T1000 (cell line): ENCODE results near the gene HIKESHI.
A peak's percentile ranks its signal among the peaks of the same experiment; 100 is the strongest.
"Not testable (repeated sequence)": the region's sequence is repeated elsewhere in the genome, so short reads cannot be mapped to it uniquely, and the experiment has no call there.

Experiments
- DNase-seq: peaks from one replicate; lab custom pipeline; 2025; ENCODE audit warnings: mixed read lengths; lab: John Stamatoyannopoulos, UW

HIKESHI gene, protein sequence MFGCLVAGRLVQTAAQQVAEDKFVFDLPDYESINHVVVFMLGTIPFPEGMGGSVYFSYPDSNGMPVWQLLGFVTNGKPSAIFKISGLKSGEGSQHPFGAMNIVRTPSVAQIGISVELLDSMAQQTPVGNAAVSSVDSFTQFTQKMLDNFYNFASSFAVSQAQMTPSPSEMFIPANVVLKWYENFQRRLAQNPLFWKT

DNA sequence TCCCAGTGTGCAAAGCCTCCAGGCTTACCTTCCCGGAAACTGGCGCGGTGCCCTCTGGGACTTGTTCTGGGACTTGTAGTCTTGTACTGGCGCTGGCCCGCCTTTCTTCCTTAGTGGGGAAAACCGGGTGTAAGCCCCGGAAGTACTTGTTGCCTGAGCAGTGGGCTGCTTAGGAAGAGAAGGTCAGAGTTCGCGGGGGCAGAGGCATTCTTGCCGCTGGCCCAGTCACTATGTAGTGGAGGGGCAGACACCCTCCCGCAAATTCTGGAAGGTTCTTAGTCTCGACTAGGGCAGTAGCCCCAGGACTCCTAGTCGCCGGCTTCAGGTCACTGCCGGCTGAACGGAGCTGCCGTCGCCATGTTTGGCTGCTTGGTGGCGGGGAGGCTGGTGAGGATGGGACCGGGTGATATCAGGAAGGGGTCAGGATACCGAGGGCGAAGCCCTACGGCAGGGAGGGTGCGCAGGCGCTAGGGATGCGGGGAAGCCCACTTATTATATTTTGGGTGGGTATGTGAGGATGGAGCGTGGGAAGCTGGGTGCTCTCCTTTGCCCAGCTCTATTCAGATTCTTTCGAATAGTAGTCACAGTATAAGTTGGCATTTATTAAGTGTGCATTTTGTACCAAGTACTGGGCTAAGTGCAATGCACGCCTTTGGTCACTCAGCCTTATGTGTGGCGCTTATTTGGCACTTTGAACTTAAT is at the start of gene HIKESHI:
TSS of gene HIKESHI (plus strand) at position 149 of the 702 bp plus-strand sequence. CDS start at position 358, 209 bp downstream.
- DNase-seq = peak; percentile 80

DNA sequence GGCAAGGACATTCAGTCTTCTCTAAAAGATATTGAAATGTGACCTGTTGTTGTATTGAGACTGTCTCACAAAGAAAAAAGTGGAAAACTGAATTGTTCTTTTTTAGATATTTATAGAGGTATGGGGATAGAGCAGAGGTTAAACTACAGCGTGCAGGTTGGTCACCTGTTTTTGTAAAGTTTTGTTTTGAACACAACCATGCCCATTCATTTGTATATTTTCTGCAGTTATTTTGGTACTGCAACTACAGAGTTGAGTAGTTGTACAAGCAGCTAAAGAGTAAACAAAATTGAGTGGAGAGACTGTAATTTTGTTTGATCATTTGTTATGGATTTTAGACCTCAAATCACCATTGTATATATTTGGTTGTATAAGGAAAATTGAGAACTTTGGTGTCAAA is 46.1 kb upstream of the HIKESHI start:
- no peak for DNase-seq

DNA sequence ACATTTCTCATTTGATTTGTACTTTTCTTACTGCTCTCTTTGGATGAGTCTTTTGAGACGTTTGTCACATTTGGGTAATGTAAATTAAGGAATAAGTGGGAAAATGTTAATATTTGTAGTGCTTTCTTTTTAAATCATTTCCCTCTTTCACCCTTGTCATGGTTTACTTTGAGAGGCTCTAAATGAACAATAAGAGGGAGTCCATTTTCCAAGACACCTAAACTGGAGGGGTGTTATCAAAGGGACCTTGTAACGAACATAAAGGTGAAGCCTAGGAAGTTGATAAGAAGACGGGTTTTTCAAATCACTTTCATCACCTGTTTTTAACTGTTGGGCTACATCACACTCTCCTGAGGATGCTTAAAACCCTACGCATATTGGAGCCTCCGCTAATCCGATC is 45.4 kb upstream of the HIKESHI start:
- no peak for DNase-seq

DNA sequence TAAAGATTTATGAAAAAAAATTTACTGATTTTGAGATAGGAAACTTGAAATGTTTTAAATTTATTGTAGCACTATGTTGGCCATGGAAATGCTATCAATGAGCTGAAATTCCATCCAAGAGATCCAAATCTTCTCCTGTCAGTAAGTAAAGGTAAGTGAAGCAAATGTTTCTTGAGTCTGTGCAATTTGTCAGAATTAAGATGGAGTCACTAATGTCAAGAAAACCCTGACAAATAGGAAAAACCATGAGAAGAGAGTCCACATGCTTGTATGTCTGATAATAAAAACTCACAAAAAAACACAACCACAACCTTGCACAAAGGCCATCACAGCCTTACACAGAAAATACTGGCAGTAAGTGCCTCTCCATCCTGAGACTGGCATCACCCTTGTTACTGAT is 44.6 kb upstream of the HIKESHI start:
- DNase-seq = no peak

DNA sequence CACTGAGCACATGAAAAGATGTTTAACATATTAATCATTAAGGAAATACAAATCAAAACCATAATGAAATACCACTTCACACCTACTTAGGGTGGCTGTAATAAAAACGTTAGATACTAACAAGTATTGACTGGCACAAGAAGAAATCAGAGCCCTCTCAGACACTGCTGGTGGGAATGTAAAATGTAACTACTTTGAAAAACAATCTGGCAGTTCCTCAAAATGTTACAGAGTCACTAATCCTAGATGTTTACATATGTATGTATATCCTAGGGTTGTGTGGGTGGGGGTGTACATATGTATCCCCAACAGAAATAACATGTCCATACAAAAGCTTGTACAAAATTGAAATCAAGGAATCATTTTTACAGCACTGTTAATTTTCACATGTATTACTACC is 42.3 kb upstream of the HIKESHI start:
- no peak for DNase-seq

DNA sequence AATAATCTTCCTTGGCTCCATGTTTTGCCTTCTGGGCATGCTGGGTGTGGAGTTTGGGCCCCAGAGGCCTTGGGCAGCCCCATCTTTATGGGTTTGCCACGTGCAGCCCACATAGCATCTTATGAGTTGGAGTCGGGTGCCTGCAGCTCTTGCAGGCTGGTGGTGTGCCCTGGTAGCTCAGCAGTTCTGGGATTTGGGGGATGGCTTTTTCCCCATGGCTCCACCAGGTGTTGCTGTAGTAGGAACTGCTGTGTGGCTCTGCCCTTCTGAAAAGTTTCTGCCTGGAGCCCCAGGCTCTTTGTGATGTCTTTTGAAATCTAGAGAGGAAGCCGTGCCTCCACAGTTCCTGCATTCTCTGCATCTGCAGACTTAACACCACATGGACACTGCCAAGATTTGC is 40.7 kb upstream of the HIKESHI start:
- no peak for DNase-seq

DNA sequence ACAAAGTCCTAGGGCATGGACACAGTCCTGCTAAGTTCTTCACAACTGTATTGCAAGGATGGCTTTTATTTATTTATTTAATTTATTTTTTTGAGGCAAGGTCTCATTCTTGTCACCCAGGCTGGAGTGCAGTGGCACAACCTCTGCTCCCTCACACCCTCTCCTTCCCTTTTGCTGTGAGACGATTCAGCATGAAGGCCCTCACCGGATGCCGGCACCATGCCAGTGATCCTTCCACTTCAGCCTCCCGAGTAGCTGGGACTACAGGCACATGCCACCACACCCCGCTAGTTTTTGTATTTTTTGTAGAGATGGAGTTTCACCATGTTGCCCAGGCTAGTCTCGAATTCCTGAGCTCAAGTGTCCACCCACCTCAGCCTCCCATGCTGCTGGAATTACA is 39.7 kb upstream of the HIKESHI start:
- no peak for DNase-seq

DNA sequence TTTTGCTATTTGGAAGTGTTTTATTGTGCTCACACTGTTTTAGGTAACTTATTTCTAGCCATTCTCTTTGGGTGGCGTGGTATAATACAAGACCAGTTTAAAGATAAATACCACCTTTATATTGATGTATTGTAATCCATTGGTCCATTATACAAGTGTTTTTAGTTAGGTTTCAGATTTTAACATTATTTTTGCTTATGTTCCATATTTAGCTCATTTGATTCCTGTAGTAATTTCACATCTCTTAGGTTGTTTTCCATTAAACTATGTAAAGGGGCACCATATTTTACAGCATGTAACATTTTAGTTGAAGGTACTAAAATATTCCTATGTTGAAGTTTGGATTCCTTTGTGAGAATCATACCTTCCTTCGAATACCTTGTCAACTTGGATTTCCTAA is 37.4 kb upstream of the HIKESHI start:
- no peak for DNase-seq

DNA sequence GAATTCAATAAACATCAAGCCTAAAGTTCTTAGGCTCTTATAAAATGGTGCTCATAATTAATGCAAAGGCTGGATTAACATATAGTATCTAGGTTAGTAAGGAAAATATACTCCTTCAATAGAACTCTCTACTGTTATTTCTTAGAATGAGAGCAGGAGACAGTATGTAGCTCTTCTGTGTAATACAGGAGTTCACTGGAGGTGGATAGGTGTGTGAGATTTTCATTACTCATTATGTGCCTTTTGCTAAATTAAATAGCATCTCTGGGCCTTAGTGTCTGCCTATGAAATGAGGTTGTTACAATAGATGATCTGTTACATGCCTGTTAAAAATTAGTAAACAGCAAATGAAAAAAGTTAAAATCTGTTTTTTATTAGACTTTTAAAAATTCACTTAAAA is 36.8 kb upstream of the HIKESHI start:
- DNase-seq = no peak

DNA sequence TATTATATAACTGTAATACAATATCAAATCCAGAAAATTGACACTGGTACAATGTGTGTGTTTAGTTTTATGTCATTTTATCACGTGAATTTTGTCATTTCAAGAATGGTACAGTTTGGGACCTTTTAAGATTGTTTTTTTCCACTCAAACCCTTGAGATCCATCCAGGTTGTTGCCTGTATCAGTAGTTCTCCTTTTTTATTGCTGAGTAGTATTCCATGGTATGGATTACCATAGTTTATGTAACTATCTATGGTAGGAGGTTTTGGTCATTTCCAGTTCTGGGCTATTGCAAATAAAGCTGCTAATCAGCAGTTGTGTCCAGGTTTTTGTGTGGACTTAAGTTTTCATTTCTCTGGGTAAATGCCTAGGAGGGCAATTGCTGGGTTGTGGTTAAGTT is 32.4 kb upstream of the HIKESHI start:
- no peak for DNase-seq

DNA sequence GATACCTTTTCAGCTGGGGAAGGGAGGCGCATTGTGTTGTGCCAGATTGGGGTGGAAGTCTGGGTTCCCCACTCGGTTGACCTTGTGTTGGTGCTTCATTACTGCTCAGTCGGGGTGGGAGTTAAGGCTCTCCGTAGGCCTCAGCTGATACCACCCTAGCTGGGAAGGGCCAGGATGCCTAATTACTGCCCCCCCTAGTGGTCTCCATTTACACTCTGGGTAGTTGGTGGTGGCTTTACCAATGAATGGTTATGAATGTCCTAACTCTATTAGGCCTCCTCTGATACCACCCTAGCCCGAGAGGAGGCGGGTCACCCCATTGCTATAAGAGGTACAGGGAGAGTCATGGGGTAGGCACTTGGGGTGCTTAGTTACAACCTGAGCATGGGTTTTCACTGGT is 27.5 kb upstream of the HIKESHI start:
- no peak for DNase-seq

DNA sequence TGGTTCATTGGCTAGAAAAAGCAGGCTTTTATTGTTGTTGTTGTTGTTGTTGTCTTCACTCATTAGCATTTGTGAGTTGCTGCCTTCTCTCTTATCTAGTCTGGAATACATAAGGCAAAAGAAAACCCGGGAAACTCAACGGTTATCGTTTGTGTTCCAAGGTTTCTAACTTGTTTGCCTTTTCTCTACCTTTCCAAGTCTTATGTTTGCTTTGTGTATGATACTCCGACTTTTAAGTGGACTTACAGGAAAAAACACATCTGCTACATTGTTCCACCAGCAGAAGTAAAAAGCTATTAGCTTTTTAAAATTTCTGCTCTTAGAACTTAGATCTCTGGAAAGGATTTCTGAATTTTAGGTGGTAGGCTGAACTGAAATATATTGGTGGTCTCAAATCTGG is 27.0 kb upstream of the HIKESHI start:
- no peak for DNase-seq

DNA sequence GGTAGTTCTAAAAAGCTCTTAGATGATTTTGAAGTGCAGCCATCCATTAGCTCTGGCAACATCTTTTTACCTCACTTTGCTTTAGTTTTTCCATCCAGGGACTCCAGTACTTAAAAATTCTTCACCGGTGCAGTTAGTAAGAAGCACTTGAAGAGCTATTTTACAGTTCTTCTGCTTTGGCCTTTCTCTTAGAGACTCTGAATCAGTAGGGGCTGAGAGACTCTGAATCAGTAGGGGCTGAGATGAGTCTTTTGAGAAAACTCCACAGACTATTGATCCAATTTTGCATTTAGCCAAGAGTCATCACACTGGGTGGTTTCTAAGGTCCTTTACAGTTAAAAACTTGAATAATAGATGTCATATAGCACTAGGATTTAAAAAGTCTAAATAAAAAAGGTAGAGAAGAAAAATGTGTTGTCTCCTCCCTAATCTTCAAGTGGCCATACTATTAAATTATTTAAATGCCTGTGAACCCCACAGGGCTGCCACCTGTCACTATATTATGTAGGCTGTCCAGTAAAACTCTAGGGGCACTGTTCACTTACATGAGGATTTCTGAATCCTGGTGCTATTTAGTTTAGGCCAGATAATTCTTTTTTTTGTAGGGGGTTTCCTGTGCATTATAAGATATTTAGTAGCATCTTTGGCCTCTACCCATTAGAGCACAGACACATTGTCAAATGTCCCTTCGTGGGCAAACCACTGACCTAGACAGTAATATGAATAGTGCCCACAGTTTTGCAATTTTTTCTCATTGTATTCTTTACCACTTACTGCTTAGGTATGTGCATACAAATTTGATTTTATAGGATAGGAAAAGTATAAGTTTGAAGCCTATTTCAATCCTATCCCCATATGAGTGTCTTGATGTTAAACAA is 26.3 kb upstream of the HIKESHI start:
- no peak for DNase-seq

DNA sequence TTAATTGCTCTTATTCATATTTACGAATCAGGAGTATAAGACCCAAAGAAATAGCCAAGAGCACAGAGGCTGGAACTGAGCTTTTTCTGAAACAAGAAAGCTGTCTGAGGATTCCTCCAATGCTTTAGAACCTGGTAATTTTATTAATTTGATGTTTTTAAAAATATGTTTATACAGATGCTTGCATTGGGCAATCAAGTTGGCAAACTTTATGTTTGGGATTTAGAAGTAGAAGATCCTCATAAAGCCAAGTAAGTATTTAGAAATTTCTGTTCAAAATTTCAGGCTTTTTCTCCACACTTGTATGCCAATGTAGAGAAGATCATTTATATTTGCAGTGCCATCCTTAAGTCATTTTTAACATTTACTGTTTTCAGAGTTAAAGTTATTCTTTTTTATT is 24.3 kb upstream of the HIKESHI start:
- no peak for DNase-seq

DNA sequence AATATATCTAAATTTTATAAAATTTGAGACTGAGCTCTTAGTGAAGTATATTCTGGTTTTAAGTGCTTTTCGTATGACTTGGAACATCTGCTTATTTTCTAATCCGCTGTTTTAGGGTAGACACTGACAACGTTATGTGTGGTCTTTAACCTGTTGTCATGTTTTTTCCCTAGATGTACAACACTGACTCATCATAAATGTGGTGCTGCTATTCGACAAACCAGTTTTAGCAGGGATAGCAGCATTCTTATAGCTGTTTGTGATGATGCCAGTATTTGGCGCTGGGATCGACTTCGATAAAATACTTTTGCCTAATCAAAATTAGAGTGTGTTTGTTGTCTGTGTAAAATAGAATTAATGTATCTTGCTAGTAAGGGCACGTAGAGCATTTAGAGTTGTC is 23.8 kb upstream of the HIKESHI start:
- no peak for DNase-seq

DNA sequence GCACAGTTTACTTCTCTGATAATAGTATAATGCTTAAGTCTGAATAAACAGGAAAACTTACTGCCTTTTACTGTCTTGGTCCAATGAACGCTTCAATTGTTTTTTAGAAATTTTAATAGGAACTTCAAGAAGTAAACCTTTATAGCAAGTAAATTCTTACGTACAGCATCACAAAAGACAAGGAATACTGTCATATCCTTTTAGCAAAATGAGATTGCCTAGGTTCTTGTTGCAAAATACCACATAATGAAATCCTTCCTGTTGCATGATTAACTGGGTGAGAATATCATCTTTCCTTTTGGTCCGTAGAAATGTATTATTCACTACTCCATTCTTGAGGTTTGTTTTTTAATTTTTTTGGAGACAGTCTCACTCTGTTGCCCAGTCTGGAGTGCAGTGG is 22.3 kb upstream of the HIKESHI start:
- no peak for DNase-seq

DNA sequence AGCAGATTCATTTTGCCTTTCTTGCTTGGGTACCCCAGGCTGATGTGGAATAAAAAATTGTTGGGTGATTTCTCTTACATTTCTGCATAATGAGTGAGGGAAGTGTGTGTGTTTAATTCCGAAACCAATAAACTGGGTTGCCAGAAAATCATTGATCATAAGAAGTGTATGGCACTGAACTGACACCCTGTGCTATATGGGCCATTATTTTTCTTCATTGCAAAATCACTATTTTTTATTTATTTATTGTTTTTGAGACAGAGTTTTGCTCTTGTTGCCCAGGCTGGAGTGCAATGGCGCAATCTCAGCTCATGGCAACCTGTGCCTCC is 14.6 kb upstream of the HIKESHI start:
- DNase-seq = no peak

DNA sequence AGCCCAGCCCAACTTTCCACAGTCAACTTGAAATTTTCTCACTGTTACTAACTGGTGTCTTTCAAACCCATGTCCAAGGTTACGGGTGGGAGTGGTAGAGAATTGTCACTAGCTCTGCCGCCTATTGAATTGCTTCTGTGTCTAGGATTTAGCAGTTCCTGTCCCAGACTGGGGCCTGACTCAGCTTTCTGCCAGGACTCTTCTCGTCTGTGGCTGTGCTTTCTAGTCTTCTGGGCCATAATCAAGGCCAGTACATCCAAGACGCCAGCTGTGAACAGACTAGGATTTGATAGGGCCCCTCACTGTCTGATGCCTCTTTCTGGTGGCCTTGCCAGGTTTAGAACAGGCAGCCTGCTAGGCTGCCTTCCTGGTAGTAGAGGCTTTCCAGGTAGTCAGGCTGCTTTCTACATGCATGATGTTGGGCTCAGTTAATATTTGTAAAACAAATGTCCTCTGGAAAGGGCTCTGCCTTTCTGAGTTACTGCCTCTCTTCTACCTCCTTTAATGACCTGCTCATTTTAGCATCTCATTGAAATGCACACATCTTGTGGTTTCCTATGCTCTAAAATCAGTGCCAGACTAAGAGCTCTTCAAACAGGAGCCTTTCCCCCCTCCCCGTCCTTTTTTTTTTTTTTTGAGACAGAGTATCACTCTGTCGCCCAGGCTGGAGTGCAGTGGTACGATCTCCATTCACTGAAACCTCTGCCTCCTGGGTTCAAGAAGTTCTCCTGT is 13.1 kb upstream of the HIKESHI start:
- DNase-seq = no peak

DNA sequence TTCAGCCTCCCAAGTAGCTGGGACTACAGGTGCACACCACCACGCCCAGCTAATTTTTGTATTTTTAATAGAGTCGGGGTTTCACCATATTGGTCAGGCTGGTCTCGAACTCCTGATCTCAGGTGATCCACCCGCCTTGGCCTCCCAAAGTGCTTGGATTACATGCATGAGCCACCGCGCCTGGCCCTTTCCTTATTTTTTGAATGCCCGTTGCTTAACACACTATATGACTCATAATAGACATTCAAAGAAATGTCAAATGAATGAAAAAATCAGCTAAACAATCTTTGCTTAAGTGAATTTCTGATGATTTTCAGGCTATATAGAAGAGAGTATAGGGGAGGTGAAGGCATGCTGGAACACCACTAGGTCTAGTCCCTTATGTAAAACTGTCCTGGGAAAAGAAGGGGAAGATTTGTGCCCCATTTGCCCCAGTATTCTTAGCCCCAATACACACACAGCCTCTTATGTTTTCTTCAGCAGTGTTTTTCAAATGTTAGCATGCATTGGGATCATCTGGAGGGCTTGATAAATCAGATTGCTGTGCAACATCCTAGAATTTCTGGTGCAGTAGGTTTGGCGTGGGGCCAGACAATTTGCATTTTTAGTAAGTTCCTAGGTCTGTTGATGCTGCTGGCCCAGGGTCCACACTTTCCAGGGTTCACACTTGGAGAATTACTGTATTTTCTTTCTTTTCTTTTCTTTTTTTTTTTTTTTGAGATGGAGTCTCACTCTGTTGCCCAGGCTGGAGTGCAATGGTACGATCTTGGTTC is 12.3 kb upstream of the HIKESHI start:
- not testable (repeated sequence) for DNase-seq

DNA sequence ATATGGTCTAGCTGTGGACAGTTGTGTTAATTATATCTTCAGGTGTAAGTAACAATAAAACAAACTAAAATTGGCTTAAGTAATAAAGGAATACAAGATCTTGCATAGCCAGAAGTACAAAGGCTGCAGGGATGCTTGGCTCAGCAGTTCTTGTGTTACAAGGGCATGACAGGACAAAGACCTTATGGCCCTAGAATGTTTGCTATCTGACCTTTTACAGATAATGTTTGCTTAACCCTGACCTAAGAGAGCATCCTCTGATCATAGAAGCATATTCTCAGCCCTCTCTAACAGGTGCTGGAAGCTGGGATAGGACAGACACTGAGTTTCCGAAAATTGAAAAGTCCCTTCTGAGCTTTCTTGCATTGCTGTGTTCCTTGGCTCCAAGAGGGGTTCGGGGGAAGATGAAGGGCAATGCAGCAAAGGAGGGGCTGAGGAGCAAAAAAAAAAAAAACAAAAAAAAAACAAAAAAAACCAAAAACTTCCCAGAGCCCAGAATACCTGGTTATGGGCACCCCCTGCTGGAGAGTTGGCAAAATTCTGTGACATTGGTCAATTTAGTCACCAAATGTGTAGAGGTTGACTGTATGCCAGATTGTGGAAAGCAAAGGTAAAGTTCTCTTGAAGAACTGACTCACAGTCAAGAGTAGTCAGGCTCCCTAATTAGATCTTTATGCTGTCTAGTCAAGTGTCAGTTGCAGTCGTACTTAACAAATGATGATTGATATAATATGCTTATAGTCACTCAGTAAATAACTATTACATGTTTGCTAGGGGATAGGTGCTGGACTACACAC is 10.4 kb upstream of the HIKESHI start:
- DNase-seq = peak; percentile 45
